HG03432 (cell line): ENCODE results near the gene ACVR1C.

Experiments
- ATAC-seq: cut with Tn5 transposase; IDR thresholded peaks from one replicate; pipeline ENCODE4 v1.9.1; 2021; ENCODE audit warnings: mild to moderate bottlenecking, moderate library complexity; ENCODE audit not compliant: unreplicated experiment

Gene ACVR1C

DNA sequence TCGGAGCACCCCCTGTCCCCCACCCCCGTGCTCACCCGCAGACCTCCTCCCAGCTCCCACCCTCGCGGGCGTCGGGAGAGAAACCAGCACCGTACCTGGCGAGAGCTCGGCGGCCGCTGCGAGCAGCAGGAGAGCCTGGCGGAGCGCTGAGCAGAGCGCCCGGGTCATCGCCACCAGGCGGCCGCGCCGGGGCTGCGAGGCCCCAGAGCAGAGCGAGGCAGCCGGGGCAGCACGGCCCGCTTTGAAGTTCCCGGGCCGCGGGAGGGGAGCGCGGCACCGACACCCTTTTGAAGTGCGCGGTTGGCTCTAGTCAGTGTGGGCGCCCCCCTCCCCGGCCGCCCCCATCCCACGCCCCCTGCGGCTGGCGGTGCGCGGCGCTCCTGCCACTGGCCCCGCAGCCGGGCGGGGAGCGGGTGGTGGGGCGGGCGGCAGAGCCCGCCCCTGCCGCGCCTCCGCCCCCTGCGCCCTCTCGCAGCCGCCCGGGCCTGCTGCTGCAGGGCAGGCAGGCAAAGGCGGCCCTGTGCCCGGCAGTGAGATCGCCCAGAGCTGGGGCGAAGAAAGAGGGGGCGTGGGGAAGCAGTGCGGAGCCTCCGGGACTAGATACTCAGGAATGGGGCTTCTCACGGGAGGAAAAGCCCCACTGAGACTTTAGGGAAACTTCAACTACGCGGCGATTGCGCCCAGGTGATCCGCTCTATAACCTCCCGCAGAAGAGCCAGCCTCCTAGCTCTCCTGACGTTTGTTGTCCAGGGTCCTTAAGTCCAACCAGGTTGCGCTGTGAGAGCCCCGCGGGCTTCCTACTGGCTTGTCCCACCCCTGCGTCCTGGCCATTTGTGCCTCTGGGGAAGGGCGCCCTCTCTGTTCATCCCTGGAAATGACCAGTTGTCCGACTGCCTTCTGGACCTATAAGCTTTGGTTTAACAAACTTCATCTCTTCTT, at the start of gene ACVR1C:
ACVR1C (minus strand) TSS at position 388 of the 939 bp plus-strand sequence; CDS start at position 168, 220 bp downstream.
- peak; percentile 87 for ATAC-seq

DNA sequence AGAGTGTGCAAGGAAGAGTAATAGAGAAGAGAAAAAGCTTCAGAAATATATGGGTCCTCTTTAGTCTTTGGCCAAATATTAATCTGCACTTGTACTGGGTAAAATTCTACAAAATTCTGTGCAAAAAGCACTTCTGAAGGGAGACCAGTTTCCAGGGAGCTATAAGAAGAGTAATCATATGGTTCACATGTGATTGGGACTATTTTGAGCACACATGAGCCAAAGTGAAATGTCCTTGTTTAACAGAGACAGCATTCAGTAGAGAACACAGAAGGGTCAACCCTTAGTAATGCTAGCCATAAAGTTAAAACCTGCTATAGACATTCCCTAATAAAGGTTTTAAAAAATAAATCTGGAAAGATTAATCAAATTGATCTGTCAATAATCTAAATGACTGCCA, 49.3 kb upstream of the ACVR1C start:
- no peak for ATAC-seq

DNA sequence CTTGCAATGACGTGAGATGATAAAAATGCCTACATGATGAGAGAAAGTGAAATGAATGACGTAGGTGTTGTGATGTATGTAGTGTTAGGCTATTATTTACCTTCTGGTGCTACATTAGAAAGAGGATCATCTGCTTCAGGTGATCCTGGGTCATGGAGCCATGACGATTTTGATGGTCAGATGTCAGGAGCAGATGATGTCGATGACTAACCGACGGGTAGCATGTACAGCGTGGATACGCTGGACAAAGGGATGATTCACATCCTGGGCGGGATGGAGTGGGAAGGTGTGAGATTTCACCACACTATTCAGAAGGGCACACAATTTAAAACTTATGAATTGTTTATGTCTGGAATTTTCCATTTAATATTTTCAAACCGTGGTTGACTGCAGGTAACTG, 43.5 kb upstream of the ACVR1C start:
- no peak for ATAC-seq

DNA sequence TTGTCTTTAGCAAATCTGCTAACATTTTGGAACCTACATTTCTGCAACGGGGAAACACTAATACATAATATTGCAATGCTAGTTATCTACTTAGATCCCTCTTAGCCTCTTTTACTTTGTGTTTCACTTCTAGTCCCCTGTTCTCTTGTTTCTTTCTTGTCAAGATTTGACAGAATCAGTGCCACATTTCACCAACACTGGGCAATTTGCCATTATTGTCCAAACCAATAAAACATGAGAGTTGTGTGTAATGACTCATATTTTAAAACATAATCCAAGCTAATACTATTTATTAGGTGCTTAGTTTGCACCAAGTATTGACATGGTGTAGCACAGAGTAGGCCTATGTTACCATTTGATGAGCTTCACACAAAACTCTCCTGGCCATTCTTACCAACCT, 33.7 kb upstream of the ACVR1C start:
- no peak for ATAC-seq

DNA sequence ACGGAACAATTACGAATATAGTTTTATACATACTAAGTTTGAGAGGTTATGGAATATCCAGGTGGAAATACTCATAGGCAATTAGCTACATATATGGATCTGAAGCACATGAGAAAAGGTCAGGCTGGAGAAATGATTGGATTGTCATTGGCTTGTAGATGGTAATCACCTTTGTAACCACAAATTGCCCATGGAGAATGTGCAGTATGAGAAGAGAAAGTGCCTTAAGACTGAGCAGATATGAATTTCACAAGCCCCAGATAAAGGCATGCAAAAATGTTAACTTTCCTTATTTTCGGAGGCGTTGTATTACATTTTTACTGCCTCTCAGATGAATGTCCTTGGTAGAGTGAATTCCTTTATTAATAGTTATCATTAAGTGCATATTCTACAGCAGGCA, 33.1 kb upstream of the ACVR1C start:
- no peak for ATAC-seq

DNA sequence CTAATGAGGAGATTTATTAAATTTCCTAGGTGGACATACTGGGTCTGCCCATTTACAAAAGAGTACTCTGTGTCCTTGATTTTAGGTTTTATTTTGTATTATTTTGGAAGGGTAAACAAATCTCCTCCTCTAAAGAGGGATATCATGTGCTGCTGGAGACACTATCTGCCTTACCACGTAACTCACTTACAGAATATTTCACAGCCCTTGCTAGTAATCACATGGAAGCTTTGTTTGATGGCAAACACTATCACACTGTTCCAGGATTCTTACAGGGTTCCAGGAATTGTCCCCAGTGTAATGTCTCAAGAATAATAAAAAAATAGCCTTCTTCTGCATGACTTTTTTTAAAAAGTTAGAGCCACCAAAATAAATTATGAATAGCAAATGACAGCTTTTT, 29.2 kb upstream of the ACVR1C start:
- ATAC-seq = no peak

DNA sequence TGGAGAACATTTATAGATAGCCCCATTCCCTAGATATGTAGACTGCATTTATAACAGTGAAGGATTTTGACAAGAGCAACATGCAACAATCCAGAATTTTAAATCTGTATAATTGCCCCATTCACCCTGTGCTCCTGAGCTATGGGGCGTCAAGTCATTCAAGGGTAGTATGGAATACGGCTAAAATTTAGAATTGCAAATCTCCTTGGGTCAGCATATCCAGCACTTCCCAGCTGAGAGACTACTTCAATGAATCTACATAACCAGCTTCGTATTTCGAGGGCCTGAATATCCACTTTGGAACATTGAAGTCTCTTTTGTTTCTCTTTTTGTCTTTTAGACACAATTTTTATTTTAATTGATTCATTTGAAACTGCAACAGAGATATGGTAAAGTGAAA, 28.4 kb upstream of the ACVR1C start:
- no peak for ATAC-seq

DNA sequence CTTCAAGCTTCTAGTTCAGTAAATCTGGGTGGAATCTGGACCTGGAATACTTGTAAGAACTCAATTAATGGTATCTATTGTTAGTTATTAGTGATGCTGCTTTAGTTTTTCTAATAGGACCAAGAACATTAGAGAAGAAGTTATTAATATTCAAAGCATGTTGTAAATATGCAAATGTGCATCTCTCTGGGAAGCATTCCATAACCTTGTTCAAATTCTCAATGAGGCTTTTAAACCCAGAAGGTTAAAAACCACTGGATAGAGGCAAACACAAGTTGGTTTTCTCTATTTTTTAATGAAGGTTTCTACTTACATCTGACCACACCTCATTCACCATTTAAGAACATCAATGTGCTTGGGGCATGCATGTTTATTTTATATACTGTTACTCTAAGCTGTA, 16.1 kb upstream of the ACVR1C start:
- no peak for ATAC-seq

DNA sequence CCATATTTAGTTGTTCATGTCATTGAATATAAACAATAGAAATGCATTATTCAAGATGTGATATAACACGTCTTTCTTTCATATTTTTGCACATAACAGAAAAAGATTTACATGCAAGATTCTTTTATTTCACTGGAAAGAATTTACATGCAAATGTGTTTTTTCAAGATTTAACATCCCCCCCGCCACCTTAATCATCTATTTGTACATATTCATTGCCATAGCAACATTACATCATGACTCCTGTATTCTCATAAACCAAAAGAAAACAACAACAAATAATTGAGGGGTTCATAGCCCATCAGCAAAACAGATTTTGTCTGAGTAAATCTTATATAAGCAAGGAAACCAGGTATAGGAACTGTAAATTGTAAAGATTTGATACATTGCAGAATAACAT, 3.2 kb upstream of the ACVR1C start:
- no peak for ATAC-seq

DNA sequence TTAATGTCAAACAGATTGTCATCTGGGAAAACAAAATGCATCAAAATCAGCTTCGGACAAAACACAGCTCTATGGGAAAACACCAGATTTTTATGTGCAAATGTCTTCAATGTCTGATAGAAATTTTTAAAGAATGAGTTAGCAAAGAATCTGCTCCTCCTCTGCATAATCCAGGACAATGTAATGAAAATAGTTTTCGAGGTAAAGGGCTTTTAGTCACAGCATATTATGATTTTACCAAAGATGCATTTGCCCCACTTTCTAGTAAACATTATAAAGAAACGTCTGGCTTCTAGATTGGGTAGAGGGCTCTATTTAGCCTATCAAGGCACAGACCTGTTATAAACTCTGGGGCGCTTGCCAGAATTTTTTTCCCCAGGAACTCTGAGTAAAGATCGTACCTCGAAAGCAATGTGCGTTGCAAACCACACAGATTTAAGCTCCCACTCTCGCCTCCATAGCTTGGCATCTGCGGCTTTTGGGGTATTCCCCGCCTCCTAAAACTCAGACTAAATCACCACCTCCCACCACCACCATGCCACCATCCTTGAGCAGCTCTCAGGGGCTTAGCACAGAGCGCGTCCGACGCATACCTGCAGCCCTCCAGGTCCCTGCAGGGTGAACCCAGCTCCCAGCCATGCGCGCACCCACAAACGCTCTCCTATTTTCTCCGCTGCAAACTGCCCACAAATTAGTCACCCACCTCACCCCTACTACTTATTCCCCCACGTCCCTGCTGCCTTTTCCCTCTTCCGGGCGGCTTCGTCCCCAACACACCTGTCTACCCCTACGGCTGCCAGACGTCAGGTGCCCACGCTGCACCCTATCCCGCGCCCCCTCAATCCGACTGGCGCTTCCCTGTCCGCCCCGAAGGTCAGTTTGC, 829 bp downstream of the ACVR1C start:
- peak; percentile 9 for ATAC-seq

DNA sequence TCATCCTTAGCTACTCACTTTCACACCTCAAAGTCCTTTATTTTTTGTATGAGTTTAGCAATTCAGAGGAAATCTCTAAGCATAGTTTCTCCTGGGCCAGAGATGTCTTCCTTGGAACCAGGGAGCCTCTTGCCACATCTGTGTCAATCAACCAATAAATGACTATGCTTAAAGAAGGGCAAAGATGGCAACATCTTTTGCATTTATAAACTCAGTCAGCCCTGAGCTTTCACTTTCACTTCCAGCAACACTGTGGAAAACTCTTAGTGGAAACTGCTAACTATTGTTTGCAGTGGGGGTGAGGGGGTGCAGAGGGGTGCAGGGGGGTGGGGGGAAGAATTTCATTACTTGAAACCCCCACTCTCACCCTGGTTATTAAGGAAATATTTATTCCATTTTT, 3.4 kb downstream of the ACVR1C start:
- ATAC-seq = no peak

DNA sequence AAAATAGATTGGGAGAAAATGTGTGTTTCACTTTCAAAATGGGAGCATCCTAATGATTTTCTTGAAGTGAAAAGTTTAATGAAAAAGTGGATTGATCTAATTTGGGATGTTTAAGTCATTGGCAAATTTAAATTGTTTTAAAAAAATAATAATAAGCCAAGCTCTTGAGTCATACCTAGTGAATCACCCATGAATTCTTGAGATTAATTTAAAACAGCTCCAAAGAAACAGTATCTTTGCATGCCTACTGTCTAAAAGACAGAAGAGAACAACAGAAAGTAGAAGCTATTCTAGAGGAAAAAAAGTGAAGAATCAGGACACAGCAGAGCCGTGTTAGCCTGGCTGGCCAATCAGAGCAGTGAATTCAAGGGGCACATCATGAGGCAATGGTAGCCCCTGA, 7.7 kb downstream of the ACVR1C start:
- no peak for ATAC-seq

DNA sequence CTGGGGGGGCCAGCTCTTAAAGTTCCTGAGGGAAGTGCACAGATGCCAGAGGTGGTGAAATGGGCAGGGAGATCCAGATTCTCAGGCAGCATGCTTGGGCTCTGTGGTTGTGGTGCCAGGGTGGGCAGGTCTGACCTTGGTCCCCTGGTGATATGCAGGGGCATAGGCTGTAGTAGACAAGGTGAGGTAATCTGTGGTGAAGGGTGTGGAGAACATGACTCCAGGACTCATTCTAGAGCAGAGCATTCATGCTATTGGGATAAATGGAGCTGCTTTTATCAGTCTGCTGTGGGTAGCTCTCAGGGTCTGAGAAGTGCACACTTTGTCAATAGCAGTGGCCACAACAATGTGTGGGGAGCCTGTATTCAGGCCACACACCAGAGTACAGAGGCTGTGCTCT, 16.9 kb downstream of the ACVR1C start:
- no peak for ATAC-seq

DNA sequence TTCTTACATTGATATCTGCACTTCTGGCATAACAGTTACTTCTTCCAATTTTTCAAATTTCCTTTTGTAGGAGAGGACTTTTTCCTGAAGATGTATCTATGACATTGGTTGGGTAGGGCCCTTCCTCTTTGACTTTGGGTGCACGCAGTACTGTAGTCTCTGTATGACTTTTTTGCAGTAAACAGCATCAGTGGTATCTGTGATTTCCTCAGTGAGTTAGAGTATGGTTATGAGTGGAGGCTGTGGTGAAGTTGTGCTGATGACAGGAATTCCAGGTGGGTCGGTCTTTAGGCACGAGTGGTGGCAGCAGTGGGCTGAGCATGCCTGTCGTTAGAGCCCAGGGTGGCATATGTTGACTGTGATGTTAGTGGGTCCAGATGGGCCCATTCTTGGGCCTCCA, 17.6 kb downstream of the ACVR1C start:
- no peak for ATAC-seq

DNA sequence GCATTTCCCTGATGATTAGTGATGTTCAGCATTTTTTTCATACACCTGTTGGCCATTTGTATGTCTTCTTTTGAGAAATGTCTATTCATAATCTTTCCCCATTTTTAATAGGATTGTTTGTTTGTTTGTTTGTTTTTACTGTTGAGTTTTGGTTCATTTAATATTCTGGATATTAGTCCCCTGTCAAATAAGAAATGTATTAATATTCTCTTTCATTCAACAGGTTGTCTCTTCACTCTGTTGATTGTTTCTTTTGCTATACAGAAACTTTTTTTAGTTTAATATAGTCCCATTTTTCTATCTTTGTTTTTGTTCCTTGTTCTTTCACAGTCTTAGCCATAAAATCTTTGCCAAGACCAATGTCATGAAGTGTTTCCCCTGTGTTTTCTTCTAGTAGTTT, 22.1 kb downstream of the ACVR1C start:
- no peak for ATAC-seq

DNA sequence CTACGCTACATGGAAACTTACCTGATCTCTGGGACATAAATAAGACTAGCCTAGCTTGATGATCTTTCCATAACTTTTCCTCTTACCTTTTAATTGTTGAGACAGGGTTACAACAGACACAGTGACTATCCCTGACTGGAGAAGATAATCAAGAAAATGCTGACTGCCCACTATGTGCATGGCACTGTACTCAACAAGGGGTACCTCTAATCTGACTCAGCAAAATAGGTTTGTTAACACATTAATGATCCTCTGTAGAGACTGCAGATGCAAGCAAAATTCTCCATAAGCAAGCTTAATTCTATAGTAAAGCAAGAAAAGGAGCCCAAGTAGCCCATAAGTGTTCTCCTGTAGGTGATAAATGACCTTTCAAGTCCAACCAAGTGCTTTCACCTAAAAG, 25.5 kb downstream of the ACVR1C start:
- ATAC-seq = no peak

DNA sequence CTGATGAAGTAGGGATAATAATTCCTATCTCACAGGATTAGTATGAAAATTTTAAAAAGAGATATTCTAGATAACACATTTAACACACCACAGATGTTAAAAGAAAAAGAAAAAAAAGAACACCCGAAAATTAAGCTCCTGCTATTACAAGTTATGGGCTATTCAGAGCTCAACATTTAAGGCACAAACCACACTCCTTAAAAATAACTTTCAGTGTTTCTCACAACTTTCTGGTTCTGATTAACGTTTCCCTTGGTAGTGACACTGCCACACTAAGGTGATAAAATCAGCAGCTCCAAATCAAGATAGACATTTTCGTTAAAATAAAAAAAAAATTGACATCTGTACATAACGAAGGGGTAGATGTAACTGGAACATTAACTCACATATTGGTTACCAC, 26.9 kb downstream of the ACVR1C start:
- no peak for ATAC-seq

DNA sequence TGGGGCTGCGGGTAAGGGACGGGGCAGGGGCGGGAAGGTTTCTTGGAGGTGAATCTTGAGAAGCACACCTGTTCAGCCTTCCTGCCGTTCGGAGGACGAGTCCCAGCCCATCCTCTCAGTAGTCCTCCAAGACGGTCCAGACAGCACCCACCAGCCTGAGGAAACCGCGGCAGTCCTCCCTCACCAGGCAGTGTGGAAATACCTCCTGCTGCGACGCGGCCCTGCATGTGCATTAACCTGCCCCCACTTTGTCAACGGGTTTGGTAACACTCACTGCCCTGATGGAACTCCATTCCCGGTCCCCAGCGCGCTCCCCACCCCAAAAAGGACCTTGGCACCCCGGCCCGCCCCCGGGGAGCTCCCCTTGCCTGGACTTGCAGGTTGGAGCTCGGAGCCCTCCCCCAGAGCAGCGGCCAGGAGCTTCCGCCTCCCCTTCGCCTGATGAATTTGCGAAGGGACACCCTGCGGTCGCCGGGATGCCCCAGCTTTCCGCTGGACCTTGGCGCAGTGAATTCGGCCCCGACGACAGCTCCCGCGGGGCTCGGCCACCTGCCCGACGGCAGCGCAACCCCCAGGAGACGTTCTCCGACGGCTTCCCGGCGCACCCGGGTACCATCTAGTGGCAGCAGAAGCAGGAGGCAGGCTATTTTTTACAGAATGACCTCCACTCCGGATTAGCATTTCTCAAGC, 31.5 kb downstream of the ACVR1C start:
- peak; percentile 70 for ATAC-seq

DNA sequence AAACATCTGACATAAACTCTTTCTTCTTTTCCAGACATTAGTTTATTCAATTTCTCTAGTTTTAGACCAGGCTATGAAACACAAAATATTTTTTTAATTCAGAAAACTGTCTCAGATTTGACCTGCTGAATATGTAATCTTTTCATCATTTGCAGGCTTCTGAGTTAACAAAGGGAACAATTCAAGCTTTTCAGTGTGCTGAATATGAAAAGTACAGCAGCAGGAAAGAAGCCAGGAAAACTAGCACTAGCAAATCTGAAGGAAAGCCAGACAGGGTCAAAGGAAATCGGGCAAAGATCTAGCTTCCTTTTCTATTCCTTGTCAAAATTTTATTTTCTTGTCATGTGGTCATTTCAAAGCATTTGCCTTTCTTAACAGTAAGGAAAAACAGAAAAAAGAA, 35.3 kb downstream of the ACVR1C start:
- no peak for ATAC-seq

DNA sequence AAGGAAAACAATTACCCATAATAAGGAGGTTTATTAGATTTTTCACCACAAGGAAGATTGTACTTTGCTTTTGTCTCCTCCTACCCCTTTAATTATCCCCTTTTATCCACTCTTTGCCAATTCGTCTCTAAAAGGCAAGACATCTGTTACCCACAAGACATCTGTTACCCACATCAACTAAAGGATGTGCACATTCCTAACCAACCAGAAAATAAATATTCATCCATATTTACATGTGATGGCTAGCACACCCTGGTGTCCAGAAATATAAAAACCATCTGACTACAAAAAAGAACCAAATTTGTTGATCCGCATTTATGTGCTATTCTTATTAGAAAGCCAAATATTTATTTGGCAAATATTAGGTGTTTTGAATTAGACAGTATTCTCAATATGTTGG, 35.7 kb downstream of the ACVR1C start:
- no peak for ATAC-seq

DNA sequence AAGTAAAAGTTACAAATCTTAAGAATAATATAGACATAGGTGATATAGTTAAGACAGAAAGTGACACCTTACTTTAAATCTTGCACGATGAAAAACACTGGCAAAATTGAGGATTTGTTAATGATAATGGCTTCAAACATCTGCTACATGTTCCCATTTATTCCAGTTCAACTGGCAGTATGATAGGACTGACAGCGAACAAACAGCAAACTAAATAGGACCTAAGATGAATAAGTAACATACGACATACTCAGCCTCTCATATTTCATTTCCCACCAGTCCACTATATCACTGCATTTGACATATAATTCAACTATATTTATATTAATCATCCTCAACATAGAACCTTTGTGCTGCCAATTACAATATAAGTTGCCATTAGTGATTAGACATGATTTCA, 36.3 kb downstream of the ACVR1C start:
- ATAC-seq = no peak
